Measurements from ENCODE around the gene ZFP92. TPM values are rescaled to one million over a fixed set of nuclear protein-coding genes. Genes with fewer than 3 reads are reported as not detected.

Gene ZFP92
- total RNA-seq, 1 donor from 2014 or later = 0.27 TPM

- Histone ChIP-seq H3K4me1 (ENCODE audit: insufficient read depth, low read length) (no peaks in the 10 kb centered on the region), H3K9me3 (ENCODE audit: insufficient read depth, low read depth, low read length) (no peaks in the 10 kb centered on the region), H3K27me3 (ENCODE audit: insufficient read depth, low read length) (no peaks in the 10 kb centered on the region), H3K4me2 (ENCODE audit: low read length) (no peak overlapping the region), H3K4me3 (ENCODE audit: insufficient read depth, low read depth, low read length) (no peak overlapping the region), H2AFZ (ENCODE audit: low read depth, low read length) (no peak overlapping the region), H3K9ac (ENCODE audit: low read length) (no peak overlapping the region), H3K36me3 (ENCODE audit: insufficient read depth, low read length) (no peaks in the 10 kb centered on the region), H3K27ac (ENCODE audit: low read depth, low read length) (no peak overlapping the region), H4K20me1 (ENCODE audit: insufficient read depth, low read length) (no peaks in the 10 kb centered on the region), H3K79me2 (ENCODE audit: insufficient read depth, low read length) (no peaks in the 10 kb centered on the region)
- Mint-ChIP-seq H3K27me3 (ENCODE audit: low read depth, unreplicated experiment) (peaks cover 35% of the 10 kb centered on the region), H3K4me3 (ENCODE audit: unreplicated experiment) (no peak overlapping the region), H3K27ac (ENCODE audit: unreplicated experiment) (no peak overlapping the region), H3K9me3 (ENCODE audit: unreplicated experiment) (no peaks in the 10 kb centered on the region), H3K4me1 (ENCODE audit: low read depth, unreplicated experiment) (no peaks in the 10 kb centered on the region), H3K36me3 (ENCODE audit: low read depth, unreplicated experiment) (no peaks in the 10 kb centered on the region)
- TF ChIP-seq EZH2 (IDR thresholded peaks at IDR 0.05; ENCODE audit: insufficient read depth, low read length) (no peak), CTCF (IDR thresholded peaks at IDR 0.05; ENCODE audit: insufficient read depth, low read depth, low read length) (no peak)
- no peak for FAIRE-seq
- no peak for DNase-seq (ENCODE audit: low read depth)
Observed at GRCh38 chrX:153412746-153413720, 1.8 kb downstream of the ZFP92 start.

GRCh38 chrX:153413731-153414130 lies 2.5 kb downstream of the ZFP92 start:
- FAIRE-seq = no peak
- no peak for TF ChIP-seq EZH2 (IDR thresholded peaks at IDR 0.05; ENCODE audit: insufficient read depth, low read length)
- H3K9ac ChIP-seq (ENCODE audit: low read length) = no peak overlapping the region
- H3K27me3 Mint-ChIP-seq (ENCODE audit: low read depth, unreplicated experiment) = peaks cover 37% of the 10 kb centered on the region
- H3K36me3 Mint-ChIP-seq (ENCODE audit: low read depth, unreplicated experiment) = no peaks in the 10 kb centered on the region
- H2AFZ ChIP-seq (ENCODE audit: low read depth, low read length) = no peak overlapping the region
- no peak overlapping the region for H3K4me2 ChIP-seq (ENCODE audit: low read length)
- H3K27ac Mint-ChIP-seq (ENCODE audit: unreplicated experiment) = no peak overlapping the region
- no peaks in the 10 kb centered on the region for H3K79me2 ChIP-seq (ENCODE audit: insufficient read depth, low read length)
- H3K27ac ChIP-seq (ENCODE audit: low read depth, low read length) = no peak overlapping the region
- H3K9me3 Mint-ChIP-seq (ENCODE audit: unreplicated experiment) = no peaks in the 10 kb centered on the region
- no peaks in the 10 kb centered on the region for H4K20me1 ChIP-seq (ENCODE audit: insufficient read depth, low read length)
- no peaks in the 10 kb centered on the region for H3K36me3 ChIP-seq (ENCODE audit: insufficient read depth, low read length)
- no peak overlapping the region for H3K4me3 ChIP-seq (ENCODE audit: insufficient read depth, low read depth, low read length)
- no peak for DNase-seq (ENCODE audit: low read depth)
- no peaks in the 10 kb centered on the region for H3K27me3 ChIP-seq (ENCODE audit: insufficient read depth, low read length)
- no peaks in the 10 kb centered on the region for H3K4me1 Mint-ChIP-seq (ENCODE audit: low read depth, unreplicated experiment)
- H3K4me1 ChIP-seq (ENCODE audit: insufficient read depth, low read length) = no peaks in the 10 kb centered on the region
- H3K9me3 ChIP-seq (ENCODE audit: insufficient read depth, low read depth, low read length) = no peaks in the 10 kb centered on the region
- H3K4me3 Mint-ChIP-seq (ENCODE audit: unreplicated experiment) = no peak overlapping the region

- FAIRE-seq = no peak
- H3K4me3 Mint-ChIP-seq (ENCODE audit: unreplicated experiment) = no peak overlapping the region
Observed at GRCh38 chrX:153414856-153415510, 3.7 kb downstream of the ZFP92 start.

More at GRCh38 chrX:153414856-153415510, 3.7 kb downstream of the ZFP92 start:
- Histone ChIP-seq H3K79me2 (ENCODE audit: insufficient read depth, low read length) (no peaks in the 10 kb centered on the region), H2AFZ (ENCODE audit: low read depth, low read length) (no peak overlapping the region), H3K9ac (ENCODE audit: low read length) (no peak overlapping the region), H3K4me1 (ENCODE audit: insufficient read depth, low read length) (no peaks in the 10 kb centered on the region), H3K36me3 (ENCODE audit: insufficient read depth, low read length) (no peaks in the 10 kb centered on the region), H3K27me3 (ENCODE audit: insufficient read depth, low read length) (no peaks in the 10 kb centered on the region), H3K27ac (ENCODE audit: low read depth, low read length) (no peak overlapping the region), H3K4me2 (ENCODE audit: low read length) (no peak overlapping the region), H4K20me1 (ENCODE audit: insufficient read depth, low read length) (no peaks in the 10 kb centered on the region), H3K4me3 (ENCODE audit: insufficient read depth, low read depth, low read length) (no peak overlapping the region), H3K9me3 (ENCODE audit: insufficient read depth, low read depth, low read length) (no peaks in the 10 kb centered on the region)
- Mint-ChIP-seq H3K36me3 (ENCODE audit: low read depth, unreplicated experiment) (peaks cover 1% of the 10 kb centered on the region), H3K9me3 (ENCODE audit: unreplicated experiment) (no peaks in the 10 kb centered on the region), H3K27me3 (ENCODE audit: low read depth, unreplicated experiment) (peaks cover 39% of the 10 kb centered on the region), H3K27ac (ENCODE audit: unreplicated experiment) (no peak overlapping the region), H3K4me1 (ENCODE audit: low read depth, unreplicated experiment) (no peaks in the 10 kb centered on the region)
- TF ChIP-seq CTCF (IDR thresholded peaks at IDR 0.05; ENCODE audit: insufficient read depth, low read depth, low read length) (no peak), EZH2 (IDR thresholded peaks at IDR 0.05; ENCODE audit: insufficient read depth, low read length) (no peak)
- no peak for DNase-seq (ENCODE audit: low read depth)

All from astrocyte (in vitro differentiated cells and primary cell).